ENCODE results near the gene LLGL2.
A peak's percentile ranks its signal among the peaks of the same experiment; 100 is the strongest.

LLGL2 gene

DNA sequence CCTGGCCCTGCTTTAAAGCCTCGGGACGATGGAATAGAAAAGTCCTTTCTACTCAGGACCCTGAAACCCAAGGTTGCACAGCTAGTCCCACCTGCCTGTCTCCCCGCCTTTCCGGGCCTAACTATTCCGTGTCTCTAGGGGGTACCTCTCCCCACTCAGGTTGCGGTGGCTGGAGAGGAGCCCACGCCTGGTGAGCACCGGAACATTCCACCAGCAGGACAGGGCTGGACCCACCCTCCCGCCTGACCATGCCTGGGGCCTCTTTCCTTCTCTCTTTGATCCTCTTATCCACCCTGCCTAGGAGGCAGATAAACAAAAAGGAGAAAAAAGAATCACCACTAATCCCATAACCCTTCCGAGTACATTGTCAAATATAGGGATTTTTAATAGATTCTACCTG is 10.9 kb downstream of the LLGL2 start:
- no peak overlapping the region for H3K27ac ChIP-seq

GRCh38 chr17:75539967-75540729 is 14.7 kb downstream of the LLGL2 start:
- TF ChIP-seq ZFX (IDR thresholded peaks at IDR 0.05; ENCODE audit: borderline replicate concordance) (no peak), CTCF (IDR thresholded peaks at IDR 0.05) (no peak)
- 0 out of 2 replicates have a peak overlapping the region, but pooled peaks have one; percentile 2 for H3K27ac ChIP-seq

More for the DNA sequence above, 10.9 kb downstream of the LLGL2 start:
- no peak for TF ChIP-seq ZFX (IDR thresholded peaks at IDR 0.05; ENCODE audit: borderline replicate concordance)

DNA sequence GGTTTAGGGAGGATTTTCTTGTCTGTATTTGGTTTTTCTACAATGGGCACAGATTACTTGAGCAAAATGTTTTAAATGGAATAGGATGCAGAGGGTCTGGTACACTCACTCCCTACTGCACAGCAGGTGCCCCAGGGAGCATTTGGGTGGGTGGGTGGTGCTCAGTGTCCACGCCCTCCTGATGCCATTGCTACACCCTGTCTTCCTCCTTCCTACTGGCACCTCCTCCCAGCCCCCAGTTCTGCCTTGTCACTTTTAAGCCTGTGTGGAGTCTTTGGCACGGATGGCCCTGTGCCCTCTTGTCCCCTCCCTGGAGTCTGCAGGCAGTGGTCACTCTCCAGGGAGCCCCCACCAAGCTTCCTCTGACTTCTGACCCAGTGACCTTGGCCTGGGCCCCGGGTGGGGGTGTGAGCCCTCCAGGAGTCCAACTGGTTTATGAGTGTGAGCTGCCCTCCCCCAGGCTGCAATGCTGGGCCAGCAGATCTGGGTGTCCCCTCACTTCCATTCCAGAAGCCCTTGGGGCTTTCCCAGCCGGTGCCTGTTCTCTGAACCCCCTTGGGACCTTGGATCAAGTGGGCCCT is 15.5 kb downstream of the LLGL2 start:
- TF ChIP-seq CTCF (IDR thresholded peaks at IDR 0.05), result no peak
- no peak for TF ChIP-seq ZFX (IDR thresholded peaks at IDR 0.05; ENCODE audit: borderline replicate concordance)
- no peak overlapping the region for H3K27ac ChIP-seq

DNA sequence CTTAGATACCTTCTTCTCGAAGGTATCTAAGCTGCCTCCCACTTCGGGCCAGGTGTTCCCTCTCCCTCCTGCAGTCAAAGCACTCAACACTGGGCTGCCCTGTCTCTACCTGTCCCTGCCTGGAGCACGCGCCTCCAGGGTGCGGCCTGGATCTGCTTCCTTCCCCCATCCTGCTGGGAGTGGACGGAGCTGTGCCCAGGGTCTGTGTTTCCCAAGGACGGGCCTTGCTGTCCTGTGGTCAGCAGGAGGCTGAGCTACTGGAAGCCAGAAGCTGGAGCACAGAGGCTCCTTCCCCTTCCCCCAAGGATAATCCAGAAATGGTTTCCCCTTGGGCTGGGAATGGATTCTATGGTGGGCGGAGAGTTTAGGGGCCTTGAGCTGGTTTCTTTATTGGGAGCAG is 16.7 kb downstream of the LLGL2 start:
- no peak overlapping the region for H3K27ac ChIP-seq
- TF ChIP-seq CTCF (IDR thresholded peaks at IDR 0.05) (no peak), ZFX (IDR thresholded peaks at IDR 0.05; ENCODE audit: borderline replicate concordance) (no peak)

GRCh38 chr17:75542728-75543336 is 17.3 kb downstream of the LLGL2 start:
- no peak overlapping the region for H3K27ac ChIP-seq
- TF ChIP-seq ZFX (IDR thresholded peaks at IDR 0.05; ENCODE audit: borderline replicate concordance), result no peak
- no peak for TF ChIP-seq CTCF (IDR thresholded peaks at IDR 0.05)

GRCh38 chr17:75544250-75544649 is 18.8 kb downstream of the LLGL2 start:
- TF ChIP-seq ZFX (IDR thresholded peaks at IDR 0.05; ENCODE audit: borderline replicate concordance) (no peak), CTCF (IDR thresholded peaks at IDR 0.05) (no peak)
- H3K27ac ChIP-seq, result no peak overlapping the region

DNA sequence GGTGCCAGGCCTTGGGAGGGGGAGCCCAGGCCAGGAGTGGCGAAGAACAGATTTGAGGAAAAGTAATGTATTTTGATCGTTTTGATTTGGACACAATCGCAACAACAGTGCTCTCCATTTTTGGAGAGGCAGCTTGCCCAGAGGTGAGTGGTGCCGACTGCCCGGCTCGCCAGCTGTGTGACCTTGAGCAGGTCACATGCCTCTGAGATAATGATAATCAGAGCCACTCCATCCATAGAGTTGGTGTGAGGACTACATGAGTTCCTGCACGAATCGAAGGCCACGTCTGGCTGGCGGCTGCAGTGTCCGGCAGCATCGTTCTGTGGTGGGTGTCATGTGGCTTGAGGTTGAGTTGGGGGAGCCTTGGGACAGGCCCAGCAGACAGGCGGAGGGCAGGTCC is 20.7 kb downstream of the LLGL2 start:
- no peak for TF ChIP-seq ZFX (IDR thresholded peaks at IDR 0.05; ENCODE audit: borderline replicate concordance)
- no peak for TF ChIP-seq CTCF (IDR thresholded peaks at IDR 0.05)
- H3K27ac ChIP-seq, result no peak overlapping the region

Measured in 22Rv1 (cell line).